Activated CD8-positive, alpha-beta T cell treated with anti-CD3 and anti-CD28 coated beads, Interleukin-2, amount 10 ng/mL, durations not matched to agents 7 days and 5 days (primary cell): ENCODE data around the gene ELFN1. TPM values are rescaled to one million over a fixed set of nuclear protein-coding genes. Genes with fewer than 3 reads are reported as not detected.

ENCODE experiments used
- ATAC-seq: fragments of 150-1000 bp; cut with Tn5 transposase; one replicate; pipeline ENCODE4 v1.10.0; 2021; ENCODE audit warnings: moderate library complexity
- CTCF ChIA-PET: fragments of 350-600 bp; sonication (Branson Sonifier 250); formaldehyde crosslinking; loops from one replicate; lab custom pipeline; 2021; ENCODE audit warnings: antibody characterized with exemption; lab: Charles Lee
- POLR2A ChIA-PET: fragments of 350-600 bp; sonication (Branson Sonifier 250); formaldehyde crosslinking; loops from one replicate; lab custom pipeline; 2021; ENCODE audit warnings: antibody characterized with exemption; lab: Charles Lee
- DNase-seq: peaks from one replicate; pipeline ENCODE4 v3.0.0-alpha.2; 2020
- H3K27ac Mint-ChIP-seq: one replicate; pipeline ENCODE4 v1.8.0; 2021; ENCODE audit warnings: mild to moderate bottlenecking, mixed read lengths
- H3K27me3 Mint-ChIP-seq: one replicate; pipeline ENCODE4 v1.8.0; 2021; ENCODE audit warnings: low read depth, mixed read lengths
- H3K36me3 Mint-ChIP-seq: one replicate; pipeline ENCODE4 v1.8.0; 2021; ENCODE audit warnings: low read depth, mixed read lengths
- H3K4me1 Mint-ChIP-seq: one replicate; pipeline ENCODE4 v1.8.0; 2021; ENCODE audit warnings: low read depth, mixed read lengths
- H3K4me3 Mint-ChIP-seq: one replicate; pipeline ENCODE4 v1.8.0; 2021; ENCODE audit warnings: mild to moderate bottlenecking, mixed read lengths
- H3K9me3 Mint-ChIP-seq: one replicate; pipeline ENCODE4 v1.8.0; 2022; ENCODE audit warnings: mixed read lengths; ENCODE audit not compliant: insufficient read depth
- total RNA-seq, 2 experiments: library from RNA; stranded (reverse); gene quantifications; one replicate each; pipeline ENCODE4 v1.2.3, GENCODE V29; 2021

The ELFN1 gene
- total RNA-seq, 2 experiments from 2014 or later, result not detected

DNA sequence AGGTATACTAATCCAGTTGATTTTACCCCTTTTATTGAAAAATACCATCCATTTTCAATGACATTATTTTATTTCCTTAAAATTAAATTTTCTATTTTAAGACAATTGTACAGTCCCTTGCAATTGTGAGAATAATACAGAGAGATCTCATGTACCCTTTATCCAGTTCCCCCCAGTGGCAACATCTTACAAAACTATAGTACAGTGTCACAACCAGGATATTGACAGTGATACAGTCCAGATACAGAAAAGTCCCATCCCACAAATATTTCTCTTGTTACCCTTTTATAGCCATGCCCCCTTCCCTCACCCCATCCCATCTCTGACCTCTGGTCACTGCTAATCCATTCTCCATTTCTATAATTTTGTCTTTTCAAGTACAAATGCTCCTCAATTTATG lies 18.5 kb downstream of the ELFN1 start:
- DNase-seq (no peak), ATAC-seq (no peak)
- Mint-ChIP-seq H3K4me1 (no peaks in the 10 kb centered on the region), H3K27ac (no peak overlapping the region), H3K9me3 (peaks cover 8% of the 10 kb centered on the region), H3K4me3 (no peak overlapping the region), H3K36me3 (peaks cover 2% of the 10 kb centered on the region), H3K27me3 (peaks cover 14% of the 10 kb centered on the region)
- CTCF ChIA-PET, result no interaction called here
- POLR2A ChIA-PET, result no interaction called here

DNA sequence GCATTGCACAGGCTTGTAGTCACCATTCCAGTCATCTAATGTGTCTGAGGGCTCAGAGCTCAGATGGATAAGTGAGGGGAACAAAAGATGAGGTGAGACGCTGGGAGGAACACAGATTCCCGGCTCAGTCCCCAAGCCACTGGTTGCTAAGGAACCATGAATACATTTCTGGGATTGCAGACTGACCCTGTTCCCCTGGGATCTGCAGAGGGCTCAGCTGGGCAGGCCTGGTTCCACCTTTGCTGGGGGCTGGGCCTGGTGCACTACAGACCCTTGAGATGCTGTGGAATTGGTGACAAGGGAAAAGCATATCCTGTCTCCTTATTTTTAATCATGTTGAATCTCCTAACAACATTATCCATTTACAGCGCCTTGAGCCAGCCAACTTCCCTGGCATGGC lies 19.2 kb downstream of the ELFN1 start:
- CTCF ChIA-PET, result no interaction called here
- ATAC-seq (no peak), DNase-seq (no peak)
- H3K4me3 Mint-ChIP-seq, result no peak overlapping the region
- H3K4me1 Mint-ChIP-seq, result no peaks in the 10 kb centered on the region
- peaks cover 11% of the 10 kb centered on the region for H3K27me3 Mint-ChIP-seq
- POLR2A ChIA-PET, result no interaction called here
- H3K36me3 Mint-ChIP-seq, result peaks cover 2% of the 10 kb centered on the region
- H3K27ac Mint-ChIP-seq, result no peak overlapping the region
- peaks cover 7% of the 10 kb centered on the region for H3K9me3 Mint-ChIP-seq

DNA sequence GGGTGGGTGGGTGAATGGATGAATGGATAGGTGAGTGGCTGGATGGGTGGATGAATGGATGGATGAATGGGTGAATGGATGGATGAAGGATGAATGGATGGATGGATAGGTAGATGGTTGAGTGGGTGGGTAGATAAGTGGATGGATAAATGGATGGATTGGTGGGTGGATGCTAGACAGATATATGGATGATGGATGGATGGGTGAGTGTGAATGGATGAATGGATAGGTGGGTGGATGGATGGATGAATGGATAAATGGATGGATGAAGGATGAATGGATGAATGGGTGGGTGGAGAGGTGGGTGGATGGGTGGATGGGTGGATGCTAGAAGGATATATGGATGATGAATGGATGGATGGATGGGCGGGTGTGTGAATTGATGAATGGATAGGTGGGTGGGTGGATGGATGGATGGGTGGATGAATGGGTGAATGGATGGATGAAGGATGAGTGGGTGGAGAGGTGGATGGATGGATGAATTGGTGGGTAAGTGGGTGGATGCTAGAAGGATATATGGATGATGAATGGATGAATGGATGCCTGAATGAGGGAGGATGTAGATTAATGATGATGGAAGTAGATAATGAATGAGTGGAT lies 20.4 kb downstream of the ELFN1 start:
- Mint-ChIP-seq H3K36me3 (peaks cover 2% of the 10 kb centered on the region), H3K4me1 (no peaks in the 10 kb centered on the region), H3K4me3 (no peak overlapping the region), H3K27me3 (peaks cover 4% of the 10 kb centered on the region), H3K27ac (no peak overlapping the region), H3K9me3 (no peaks in the 10 kb centered on the region)
- DNase-seq (no peak), ATAC-seq (no peak)
- CTCF ChIA-PET, result no interaction called here
- POLR2A ChIA-PET, result no interaction called here

DNA sequence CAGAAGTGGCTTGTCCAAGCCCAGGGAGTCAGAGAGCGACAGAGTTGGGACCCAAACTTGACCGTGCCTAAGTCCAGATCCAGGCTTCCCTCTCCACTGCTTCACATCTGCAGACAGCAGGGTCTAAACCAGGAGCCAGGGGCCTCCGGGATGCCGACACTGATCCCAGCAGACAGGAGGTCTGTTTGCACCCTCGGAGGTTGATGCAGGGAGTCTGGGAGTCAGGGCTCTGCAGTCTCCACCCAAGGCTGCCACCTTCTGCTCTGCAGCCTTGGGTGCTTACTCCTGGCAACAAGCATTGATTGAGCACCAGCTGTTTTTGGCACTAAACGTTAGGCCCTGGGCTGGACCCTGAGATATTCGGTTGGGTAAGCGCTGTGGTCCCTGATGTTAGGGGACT lies 21.0 kb downstream of the ELFN1 start:
- Mint-ChIP-seq H3K27me3 (peaks cover 2% of the 10 kb centered on the region), H3K27ac (no peak overlapping the region), H3K4me1 (no peaks in the 10 kb centered on the region), H3K9me3 (no peaks in the 10 kb centered on the region), H3K4me3 (no peak overlapping the region), H3K36me3 (no peaks in the 10 kb centered on the region)
- no peak for DNase-seq
- POLR2A ChIA-PET, result no interaction called here
- no peak for ATAC-seq
- CTCF ChIA-PET, result no interaction called here

- Mint-ChIP-seq H3K27ac (no peak overlapping the region), H3K27me3 (peaks cover 2% of the 10 kb centered on the region), H3K4me3 (no peak overlapping the region), H3K4me1 (no peaks in the 10 kb centered on the region), H3K9me3 (no peaks in the 10 kb centered on the region), H3K36me3 (no peaks in the 10 kb centered on the region)
- POLR2A ChIA-PET, result no interaction called here
- ATAC-seq (no peak), DNase-seq (no peak)
- CTCF ChIA-PET, result no interaction called here
Observed at GRCh38 chr7:1691601-1692514, 21.8 kb downstream of the ELFN1 start.

- H3K9me3 Mint-ChIP-seq, result no peaks in the 10 kb centered on the region
- POLR2A ChIA-PET, result no interaction called here
- DNase-seq, result no peak
Observed at GRCh38 chr7:1692515-1693418, 22.7 kb downstream of the ELFN1 start.

DNA sequence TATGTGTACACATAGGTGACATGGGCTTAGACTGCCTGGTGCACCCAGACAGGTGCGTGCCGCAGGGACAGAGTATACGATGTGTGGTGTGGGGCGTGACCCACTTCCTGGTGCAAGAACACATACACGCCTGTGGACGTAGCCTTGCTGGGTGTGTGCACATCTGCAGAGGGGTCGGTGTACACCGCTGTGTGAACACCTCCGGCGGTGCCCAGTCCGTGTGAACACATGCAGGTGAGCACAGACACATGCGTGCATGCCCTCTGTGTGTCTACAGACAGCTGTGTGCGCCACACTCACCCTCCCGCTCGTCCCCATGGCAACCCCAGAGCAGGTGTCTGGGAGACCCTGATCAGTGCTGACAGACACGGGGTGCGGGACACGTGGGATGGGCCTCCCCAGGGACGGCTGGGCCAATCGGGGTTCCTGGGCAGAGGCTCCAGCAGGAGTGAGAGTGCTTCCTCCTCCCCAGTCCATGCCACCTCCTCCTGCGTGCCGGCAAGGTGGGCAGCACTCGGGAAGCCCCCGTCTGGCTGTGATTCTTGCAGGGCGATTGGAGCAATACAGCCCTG lies 23.4 kb downstream of the ELFN1 start:
- H3K9me3 Mint-ChIP-seq, result no peaks in the 10 kb centered on the region
- POLR2A ChIA-PET, result no interaction called here
- ATAC-seq, result no peak
- CTCF ChIA-PET, result no interaction called here
- H3K4me3 Mint-ChIP-seq, result no peak overlapping the region
- no peaks in the 10 kb centered on the region for H3K27me3 Mint-ChIP-seq
- H3K27ac Mint-ChIP-seq, result no peak overlapping the region
- no peak for DNase-seq
- H3K4me1 Mint-ChIP-seq, result no peaks in the 10 kb centered on the region
- no peaks in the 10 kb centered on the region for H3K36me3 Mint-ChIP-seq

More at GRCh38 chr7:1692515-1693418, 22.7 kb downstream of the ELFN1 start:
- H3K27me3 Mint-ChIP-seq, result peaks cover 2% of the 10 kb centered on the region
- H3K27ac Mint-ChIP-seq, result no peak overlapping the region
- ATAC-seq, result no peak
- no peak overlapping the region for H3K4me3 Mint-ChIP-seq
- H3K36me3 Mint-ChIP-seq, result no peaks in the 10 kb centered on the region
- CTCF ChIA-PET, result no interaction called here
- no peaks in the 10 kb centered on the region for H3K4me1 Mint-ChIP-seq

- ATAC-seq (no peak), DNase-seq (no peak)
- ChIA-PET POLR2A (no interaction called here), CTCF (no interaction called here)
- Mint-ChIP-seq H3K27me3 (peaks cover 1% of the 10 kb centered on the region), H3K4me1 (no peaks in the 10 kb centered on the region), H3K27ac (no peak overlapping the region), H3K9me3 (no peaks in the 10 kb centered on the region), H3K36me3 (no peaks in the 10 kb centered on the region), H3K4me3 (no peak overlapping the region)
Observed at GRCh38 chr7:1693991-1694524, 24.0 kb downstream of the ELFN1 start.

DNA sequence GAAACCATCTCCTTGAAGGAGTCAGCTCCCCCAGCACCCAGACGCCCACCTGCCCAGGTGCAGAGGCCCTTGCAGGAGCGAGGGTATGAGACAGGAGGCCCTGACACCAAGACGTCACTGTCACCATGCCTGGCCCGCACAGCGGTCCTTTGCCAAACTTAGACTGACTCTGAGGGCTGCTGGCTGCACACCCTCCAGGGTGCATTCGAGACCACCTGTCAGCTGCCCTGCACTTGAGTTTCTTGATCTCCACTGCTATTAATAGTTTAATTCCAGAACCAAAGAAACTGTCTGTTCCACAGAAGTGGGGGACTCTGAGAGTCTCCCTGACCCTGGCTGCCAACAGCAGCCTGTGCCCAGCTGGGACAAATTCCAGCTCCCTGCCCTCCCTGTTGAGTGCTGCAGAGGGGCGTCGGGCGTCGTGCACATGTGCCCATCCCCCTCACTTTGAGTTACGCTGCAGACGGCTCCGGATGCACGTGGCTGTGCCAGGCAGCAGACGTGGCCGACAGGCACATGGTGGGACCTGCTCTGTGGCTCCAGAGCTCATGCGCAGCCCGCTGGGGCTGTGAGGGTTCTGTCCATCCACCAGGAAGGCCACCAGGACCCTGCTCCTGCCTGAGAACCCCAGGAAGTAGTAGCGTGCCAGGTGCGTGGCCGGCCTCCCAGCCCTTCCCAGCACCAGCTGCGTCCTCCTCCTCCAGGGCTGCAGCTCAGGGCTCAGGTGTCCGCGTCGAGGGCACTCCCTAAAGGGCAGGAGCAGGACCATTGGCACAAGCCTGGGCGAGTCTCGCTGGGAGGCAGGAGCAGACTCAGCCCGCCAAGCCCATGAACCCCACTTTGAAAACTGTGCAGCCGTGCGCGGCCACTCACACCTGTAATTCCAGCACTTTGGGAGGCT lies 24.8 kb downstream of the ELFN1 start:
- POLR2A ChIA-PET, result no interaction called here

GRCh38 chr7:1695800-1696454 lies 25.9 kb downstream of the ELFN1 start:
- H3K4me3 Mint-ChIP-seq, result no peak overlapping the region
- H3K36me3 Mint-ChIP-seq, result no peaks in the 10 kb centered on the region
- H3K27ac Mint-ChIP-seq, result no peak overlapping the region
- POLR2A ChIA-PET, result no interaction called here
- no peak for DNase-seq
- CTCF ChIA-PET, result no interaction called here
- no peaks in the 10 kb centered on the region for H3K9me3 Mint-ChIP-seq
- peaks cover 2% of the 10 kb centered on the region for H3K27me3 Mint-ChIP-seq
- no peaks in the 10 kb centered on the region for H3K4me1 Mint-ChIP-seq
- no peak for ATAC-seq

More for the DNA sequence above, 24.8 kb downstream of the ELFN1 start:
- DNase-seq (no peak), ATAC-seq (no peak)
- CTCF ChIA-PET, result no interaction called here
- Mint-ChIP-seq H3K4me3 (no peak overlapping the region), H3K27me3 (peaks cover 2% of the 10 kb centered on the region), H3K27ac (no peak overlapping the region), H3K4me1 (no peaks in the 10 kb centered on the region), H3K36me3 (no peaks in the 10 kb centered on the region), H3K9me3 (no peaks in the 10 kb centered on the region)
